MM.1S (cell line): Measurements from ENCODE around the gene GPR137.

Experiments used
- CTCF ChIP-seq: fragments of 300-600 bp; sonication (generic); IDR thresholded peaks from 2 replicates; pipeline ENCODE4 v1.5.1; 2016; ENCODE audit warnings: antibody characterized with exemption, low read length, mixed read lengths
- EZH2 ChIP-seq: fragments of 300-600 bp; sonication (generic); optimal IDR thresholded peaks from 2 replicates; pipeline ENCODE3; 2017; ENCODE audit warnings: low read depth, mild to moderate bottlenecking, antibody characterized with exemption, low read length, mixed read lengths

GRCh38 chr11:64290352-64291261, 5.0 kb downstream of the GPR137 start:
- TF ChIP-seq EZH2, result no peak
- TF ChIP-seq CTCF, result no peak
